Liver (tissue), 9 donors: ENCODE results near the gene ULK4. TPM values are rescaled to one million over a fixed set of nuclear protein-coding genes. Genes with fewer than 3 reads are reported as not detected.

Experiments used
- DNase-seq: peaks from one replicate; pipeline ENCODE4 v3.0.0-alpha.2; 2017; ENCODE audit warnings: low spot score
- H3K27ac ChIP-seq, 2 donors: one replicate each; pipeline ENCODE4 v1.7.0; 2013; ENCODE audit warnings: inconsistent platforms in 2 of 2, low read length in 2 of 2, control low read depth in 1 of 2, low read depth in 1 of 2, mild to moderate bottlenecking in 1 of 2
- H3K27me3 ChIP-seq, 4 donors: one replicate each; pipeline versions ENCODE4 v1.6.1 to v1.7.0; 2013; ENCODE audit warnings: low read length in 3 of 4, inconsistent platforms in 1 of 4, mild to moderate bottlenecking in 1 of 4, moderate library complexity in 1 of 4; ENCODE audit not compliant: control insufficient read depth in 4 of 4, insufficient read depth in 4 of 4
- H3K36me3 ChIP-seq, 4 donors: one replicate each; pipeline versions ENCODE4 v1.6.1 to v1.7.0; 2013; ENCODE audit warnings: low read length in 3 of 4, mild to moderate bottlenecking in 3 of 4, low read depth in 1 of 4, moderate library complexity in 1 of 4; ENCODE audit not compliant: control insufficient read depth in 4 of 4, insufficient read depth in 3 of 4
- H3K4me1 ChIP-seq, 4 donors: one replicate each; pipeline versions ENCODE4 v1.6.1 to v1.7.0; 2013; ENCODE audit warnings: low read length in 3 of 4, mild to moderate bottlenecking in 3 of 4, moderate library complexity in 1 of 4; ENCODE audit not compliant: control insufficient read depth in 4 of 4, insufficient read depth in 4 of 4
- H3K4me3 ChIP-seq, 3 donors: one replicate each; pipeline versions ENCODE4 v1.6.1 to v1.7.0; 2013; ENCODE audit warnings: low read length in 3 of 3, control low read depth in 1 of 3, low read depth in 1 of 3, mild to moderate bottlenecking in 1 of 3
- H3K9ac ChIP-seq, 2 donors: one replicate each; pipeline ENCODE4 v1.7.0; 2013; ENCODE audit warnings: low read length in 2 of 2, mild to moderate bottlenecking in 2 of 2, moderate library complexity in 2 of 2, control low read depth in 1 of 2, low read depth in 1 of 2
- H3K9me3 ChIP-seq, 4 donors: one replicate each; pipeline versions ENCODE4 v1.6.1 to v1.7.0; 2013; ENCODE audit warnings: low read length in 3 of 4; ENCODE audit not compliant: control insufficient read depth in 4 of 4
- ATF3 ChIP-seq: IDR thresholded peaks from 2 replicates; pipeline ENCODE4 v1.6.1; 2016; ENCODE audit warnings: antibody characterized with exemption
- EGR1 ChIP-seq, 2 donors: IDR thresholded peaks; 2 replicates each; pipeline ENCODE4 v1.6.1; 2016 to 2018; ENCODE audit warnings: antibody characterized with exemption in 2 of 2, low read depth in 2 of 2
- FOXA1 ChIP-seq: IDR thresholded peaks from 2 replicates; pipeline ENCODE4 v1.6.1; 2016; ENCODE audit warnings: antibody characterized with exemption
- GABPA ChIP-seq, 2 donors: IDR thresholded peaks in 1 of 2; conservative IDR thresholded peaks in 1 of 2; 2 replicates each; pipeline ENCODE4 v1.6.1; 2016; ENCODE audit warnings: antibody characterized with exemption in 2 of 2, mild to moderate bottlenecking in 1 of 2, moderate library complexity in 1 of 2
- HNF4A ChIP-seq, 2 donors: conservative IDR thresholded peaks; 2 replicates each; pipeline ENCODE4 v1.6.1; 2016; ENCODE audit warnings: antibody characterized with exemption in 2 of 2, mild to moderate bottlenecking in 2 of 2
- HNF4G ChIP-seq: IDR thresholded peaks from 2 replicates; pipeline ENCODE4 v1.6.1; 2016; ENCODE audit warnings: antibody characterized with exemption
- JUND ChIP-seq, 2 donors: IDR thresholded peaks; 2 replicates each; pipeline ENCODE4 v1.6.1; 2016; ENCODE audit warnings: antibody characterized with exemption in 2 of 2
- NR2F2 ChIP-seq: IDR thresholded peaks from 2 replicates; pipeline ENCODE4 v1.6.1; 2016; ENCODE audit warnings: antibody characterized with exemption
- RAD21 ChIP-seq, 2 donors: IDR thresholded peaks; 2 replicates each; pipeline ENCODE4 v1.6.1; 2016; ENCODE audit warnings: antibody characterized with exemption in 2 of 2, mild to moderate bottlenecking in 2 of 2
- RXRA ChIP-seq, 2 donors: IDR thresholded peaks; 2 replicates each; pipeline ENCODE4 v1.6.1; 2017 to 2018; ENCODE audit warnings: antibody characterized with exemption in 2 of 2, mild to moderate bottlenecking in 1 of 2
- SP1 ChIP-seq: IDR thresholded peaks from 2 replicates; pipeline ENCODE4 v1.6.1; 2018; ENCODE audit warnings: antibody characterized with exemption, mild to moderate bottlenecking
- TAF1 ChIP-seq: conservative IDR thresholded peaks from 2 replicates; pipeline ENCODE4 v1.6.1; 2016; ENCODE audit warnings: antibody characterized with exemption, mild to moderate bottlenecking
- YY1 ChIP-seq: IDR thresholded peaks from 2 replicates; pipeline ENCODE4 v1.6.1; 2016; ENCODE audit warnings: antibody characterized with exemption, mild to moderate bottlenecking
- WGBS: extraction: QIAGEN DNeasy Blood & Tissue Kit; methylation state at CpG from one replicate; pipeline ENCODE4 v1.1.7; 2013; 5-methylcytosine and 5-hydroxymethylcytosine counted together
- polyA plus RNA-seq, 2 donors: library from polyadenylated mRNA; stranded (reverse) in 1 of 2; unstranded in 1 of 2; fragments of 200-250 nt in 1 of 2; fragments of >200 nt in 1 of 2; fragmentation: Nextera tagmentation in 1 of 2; extraction: Ambion mirVana in 1 of 2; gene quantifications; one replicate each; pipeline versions ENCODE4 v1.2.1 to v1.2.3, GENCODE V29; 2013 to 2015
- total RNA-seq, 2 donors: library from RNA; depleted of rRNA; stranded (reverse); fragments of >200 nt; gene quantifications; one replicate each; pipeline ENCODE4 v1.2.3, GENCODE V29; 2014
- TF ChIP-seq, protein P1 (sequence below): IDR thresholded peaks from 2 replicates; pipeline ENCODE4 v1.6.1; 2016; ENCODE audit warnings: antibody characterized with exemption, mild to moderate bottlenecking
- TF ChIP-seq, protein P2 (sequence below): fragments of 150-350 bp; IDR thresholded peaks from 2 replicates; pipeline ENCODE4 v1.5.1; 2017; ENCODE audit warnings: improper control_type of control experiment, low read depth, low read length; ENCODE audit not compliant: missing input control
- TF ChIP-seq, protein P3 (sequence below): IDR thresholded peaks from 2 replicates; pipeline ENCODE4 v1.6.1; 2016; ENCODE audit warnings: antibody characterized with exemption
- TF ChIP-seq, protein P4 (sequence below): IDR thresholded peaks from 2 replicates; pipeline ENCODE4 v1.6.1; 2016; ENCODE audit warnings: antibody characterized with exemption
- donor health status: healthy.
- donor health status: healthy.
- donor health status: healthy.
- donor health status: healthy.
- donor health status: healthy.

ULK4 gene
- total and polyA plus RNA-seq, 4 donors, result 1.1 to 11.5 (median 3.2) TPM

GRCh38 chr3:41943311-41943843 lies 18.5 kb downstream of the ULK4 start:
- no peak for DNase-seq
- H3K4me1 ChIP-seq, result no peaks in the 10 kb centered on the region
- H3K27ac ChIP-seq, result no peak overlapping the region
- H3K27me3 ChIP-seq, result no peaks in the 10 kb centered on the region
- no peaks in the 10 kb centered on the region for H3K9me3 ChIP-seq
- H3K9ac ChIP-seq, result no peak overlapping the region
- peaks cover 0 to 2% (median 0%) of the 10 kb centered on the region in 4 donors for H3K36me3 ChIP-seq
- TF ChIP-seq, protein P1, sequence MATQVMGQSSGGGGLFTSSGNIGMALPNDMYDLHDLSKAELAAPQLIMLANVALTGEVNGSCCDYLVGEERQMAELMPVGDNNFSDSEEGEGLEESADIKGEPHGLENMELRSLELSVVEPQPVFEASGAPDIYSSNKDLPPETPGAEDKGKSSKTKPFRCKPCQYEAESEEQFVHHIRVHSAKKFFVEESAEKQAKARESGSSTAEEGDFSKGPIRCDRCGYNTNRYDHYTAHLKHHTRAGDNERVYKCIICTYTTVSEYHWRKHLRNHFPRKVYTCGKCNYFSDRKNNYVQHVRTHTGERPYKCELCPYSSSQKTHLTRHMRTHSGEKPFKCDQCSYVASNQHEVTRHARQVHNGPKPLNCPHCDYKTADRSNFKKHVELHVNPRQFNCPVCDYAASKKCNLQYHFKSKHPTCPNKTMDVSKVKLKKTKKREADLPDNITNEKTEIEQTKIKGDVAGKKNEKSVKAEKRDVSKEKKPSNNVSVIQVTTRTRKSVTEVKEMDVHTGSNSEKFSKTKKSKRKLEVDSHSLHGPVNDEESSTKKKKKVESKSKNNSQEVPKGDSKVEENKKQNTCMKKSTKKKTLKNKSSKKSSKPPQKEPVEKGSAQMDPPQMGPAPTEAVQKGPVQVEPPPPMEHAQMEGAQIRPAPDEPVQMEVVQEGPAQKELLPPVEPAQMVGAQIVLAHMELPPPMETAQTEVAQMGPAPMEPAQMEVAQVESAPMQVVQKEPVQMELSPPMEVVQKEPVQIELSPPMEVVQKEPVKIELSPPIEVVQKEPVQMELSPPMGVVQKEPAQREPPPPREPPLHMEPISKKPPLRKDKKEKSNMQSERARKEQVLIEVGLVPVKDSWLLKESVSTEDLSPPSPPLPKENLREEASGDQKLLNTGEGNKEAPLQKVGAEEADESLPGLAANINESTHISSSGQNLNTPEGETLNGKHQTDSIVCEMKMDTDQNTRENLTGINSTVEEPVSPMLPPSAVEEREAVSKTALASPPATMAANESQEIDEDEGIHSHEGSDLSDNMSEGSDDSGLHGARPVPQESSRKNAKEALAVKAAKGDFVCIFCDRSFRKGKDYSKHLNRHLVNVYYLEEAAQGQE, result no peak
- TF ChIP-seq TAF1 (no peak), GABPA (IDR thresholded peaks at IDR 0.05 in 1 of 2, conservative IDR thresholded peaks at IDR 0.05 in 1 of 2) (no peak), JUND (IDR thresholded peaks at IDR 0.05) (no peak), FOXA1 (no peak), EGR1 (IDR thresholded peaks at IDR 0.05; ENCODE audit: low read depth in 2 of 2) (no peak), RXRA (IDR thresholded peaks at IDR 0.05) (no peak)
- TF ChIP-seq, protein P2, sequence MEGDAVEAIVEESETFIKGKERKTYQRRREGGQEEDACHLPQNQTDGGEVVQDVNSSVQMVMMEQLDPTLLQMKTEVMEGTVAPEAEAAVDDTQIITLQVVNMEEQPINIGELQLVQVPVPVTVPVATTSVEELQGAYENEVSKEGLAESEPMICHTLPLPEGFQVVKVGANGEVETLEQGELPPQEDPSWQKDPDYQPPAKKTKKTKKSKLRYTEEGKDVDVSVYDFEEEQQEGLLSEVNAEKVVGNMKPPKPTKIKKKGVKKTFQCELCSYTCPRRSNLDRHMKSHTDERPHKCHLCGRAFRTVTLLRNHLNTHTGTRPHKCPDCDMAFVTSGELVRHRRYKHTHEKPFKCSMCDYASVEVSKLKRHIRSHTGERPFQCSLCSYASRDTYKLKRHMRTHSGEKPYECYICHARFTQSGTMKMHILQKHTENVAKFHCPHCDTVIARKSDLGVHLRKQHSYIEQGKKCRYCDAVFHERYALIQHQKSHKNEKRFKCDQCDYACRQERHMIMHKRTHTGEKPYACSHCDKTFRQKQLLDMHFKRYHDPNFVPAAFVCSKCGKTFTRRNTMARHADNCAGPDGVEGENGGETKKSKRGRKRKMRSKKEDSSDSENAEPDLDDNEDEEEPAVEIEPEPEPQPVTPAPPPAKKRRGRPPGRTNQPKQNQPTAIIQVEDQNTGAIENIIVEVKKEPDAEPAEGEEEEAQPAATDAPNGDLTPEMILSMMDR, result no peak
- TF ChIP-seq, protein P3, sequence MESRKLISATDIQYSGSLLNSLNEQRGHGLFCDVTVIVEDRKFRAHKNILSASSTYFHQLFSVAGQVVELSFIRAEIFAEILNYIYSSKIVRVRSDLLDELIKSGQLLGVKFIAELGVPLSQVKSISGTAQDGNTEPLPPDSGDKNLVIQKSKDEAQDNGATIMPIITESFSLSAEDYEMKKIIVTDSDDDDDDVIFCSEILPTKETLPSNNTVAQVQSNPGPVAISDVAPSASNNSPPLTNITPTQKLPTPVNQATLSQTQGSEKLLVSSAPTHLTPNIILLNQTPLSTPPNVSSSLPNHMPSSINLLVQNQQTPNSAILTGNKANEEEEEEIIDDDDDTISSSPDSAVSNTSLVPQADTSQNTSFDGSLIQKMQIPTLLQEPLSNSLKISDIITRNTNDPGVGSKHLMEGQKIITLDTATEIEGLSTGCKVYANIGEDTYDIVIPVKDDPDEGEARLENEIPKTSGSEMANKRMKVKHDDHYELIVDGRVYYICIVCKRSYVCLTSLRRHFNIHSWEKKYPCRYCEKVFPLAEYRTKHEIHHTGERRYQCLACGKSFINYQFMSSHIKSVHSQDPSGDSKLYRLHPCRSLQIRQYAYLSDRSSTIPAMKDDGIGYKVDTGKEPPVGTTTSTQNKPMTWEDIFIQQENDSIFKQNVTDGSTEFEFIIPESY, result no peak
- no peak overlapping the region for H3K4me3 ChIP-seq
- WGBS, result 99% methylated on average over 3 of the region's 3 CpGs

DNA sequence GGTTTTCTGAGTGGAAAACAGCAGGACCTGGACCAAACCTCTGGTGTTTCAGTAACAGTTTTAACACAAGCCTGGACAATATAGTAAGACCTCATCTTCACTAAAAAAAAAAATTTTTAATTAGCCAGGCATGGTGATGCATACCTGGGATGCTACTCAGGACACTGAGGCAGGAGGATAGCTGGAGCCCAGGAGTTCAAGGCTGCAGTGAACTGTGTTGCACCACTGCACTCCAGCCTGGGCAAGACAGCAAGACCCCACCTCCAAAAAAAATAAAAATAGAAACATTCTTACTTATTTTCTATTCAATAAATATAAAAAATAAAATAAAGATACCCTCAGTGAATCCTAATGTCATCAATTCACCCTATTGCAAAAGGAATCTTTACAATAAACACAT lies 21.5 kb downstream of the ULK4 start:
- H3K9ac ChIP-seq, result no peak overlapping the region
- no peaks in the 10 kb centered on the region for H3K9me3 ChIP-seq
- H3K27me3 ChIP-seq, result no peaks in the 10 kb centered on the region
- no peak overlapping the region for H3K4me3 ChIP-seq
- no peak for DNase-seq
- H3K4me1 ChIP-seq, result no peaks in the 10 kb centered on the region
- no peaks in the 10 kb centered on the region for H3K36me3 ChIP-seq
- H3K27ac ChIP-seq, result no peak overlapping the region
- TF ChIP-seq FOXA1, result no peak
- no peak for TF ChIP-seq NR2F2
- TF ChIP-seq, protein P3, result no peak
- TF ChIP-seq GABPA (IDR thresholded peaks at IDR 0.05 in 1 of 2, conservative IDR thresholded peaks at IDR 0.05 in 1 of 2), result no peak
- no peak for TF ChIP-seq ATF3
- TF ChIP-seq HNF4G, result no peak
- no peak for TF ChIP-seq RXRA (IDR thresholded peaks at IDR 0.05)
- TF ChIP-seq EGR1 (IDR thresholded peaks at IDR 0.05; ENCODE audit: low read depth in 2 of 2), result no peak
- TF ChIP-seq JUND (IDR thresholded peaks at IDR 0.05), result no peak
- TF ChIP-seq YY1, result no peak
- TF ChIP-seq RAD21 (IDR thresholded peaks at IDR 0.05), result no peak
- TF ChIP-seq, protein P1, result no peak
- TF ChIP-seq, protein P4, sequence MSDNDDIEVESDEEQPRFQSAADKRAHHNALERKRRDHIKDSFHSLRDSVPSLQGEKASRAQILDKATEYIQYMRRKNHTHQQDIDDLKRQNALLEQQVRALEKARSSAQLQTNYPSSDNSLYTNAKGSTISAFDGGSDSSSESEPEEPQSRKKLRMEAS, result no peak
- TF ChIP-seq TAF1, result no peak
- TF ChIP-seq SP1, result no peak
- TF ChIP-seq HNF4A (conservative IDR thresholded peaks at IDR 0.05), result no peak
